ENCODE data around the gene CACNG4.

CACNG4 gene

DNA sequence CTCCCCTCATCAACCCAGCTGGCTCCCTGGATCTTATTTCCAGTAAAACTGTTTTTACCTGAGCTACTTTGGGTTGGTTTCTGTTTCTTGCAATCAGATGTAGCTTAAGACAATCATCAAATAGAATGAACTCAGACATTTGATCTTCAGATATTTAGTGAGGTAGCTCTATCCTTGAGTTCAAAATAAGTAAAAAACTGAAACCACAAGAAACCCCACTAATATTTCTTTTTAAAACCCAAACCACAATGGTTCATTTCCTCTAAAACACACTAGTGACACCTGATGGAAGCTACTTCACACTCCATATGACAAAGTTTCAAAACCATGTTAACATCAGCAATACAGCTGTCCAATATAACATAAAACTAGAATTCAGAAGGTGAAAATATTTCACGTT lies 117.6 kb downstream of the CACNG4 start:
- no peak for DNase-seq
- Histone ChIP-seq H3K36me3 (ENCODE audit: control insufficient read depth, insufficient read depth, low read length) (peaks cover 3% of the 10 kb centered on the region), H3K4me1 (ENCODE audit: control insufficient read depth, insufficient read depth, low read length, poor library complexity, severe bottlenecking) (peaks cover 15% of the 10 kb centered on the region), H3K27ac (ENCODE audit: insufficient read depth, low read length, poor library complexity, severe bottlenecking) (no peak overlapping the region), H3K27me3 (replicated peaks; ENCODE audit: control insufficient read depth, insufficient read depth, low read length, poor library complexity, severe bottlenecking) (no peaks in the 10 kb centered on the region), H3K9me3 (ENCODE audit: control insufficient read depth, low read length) (no peaks in the 10 kb centered on the region), H3K4me3 (ENCODE audit: insufficient read depth, low read depth, low read length, poor library complexity, severe bottlenecking) (no peak overlapping the region)
